SKM-1 (cell line): ENCODE results near the gene AIMP2.
A peak's percentile ranks its signal among the peaks of the same experiment; 100 is the strongest.
"Not testable (repeated sequence)": the region's sequence is repeated elsewhere in the genome, so short reads cannot be mapped to it uniquely, and the experiment has no call there.

Source experiments
- DNase-seq: peaks from one replicate; lab custom pipeline; 2025; ENCODE audit not compliant: unreplicated experiment; lab: John Stamatoyannopoulos, UW

The AIMP2 gene

GRCh38 chr7:6008668-6009611 lies at the start of gene AIMP2, which contains the start of gene PMS2:
Gene AIMP2, plus strand, starts transcription at chr7:6009272. Its CDS starts 92 bp downstream, at chr7:6009364.
Gene PMS2, minus strand, starts transcription at chr7:6009049. Its CDS starts 30 bp downstream, at chr7:6009019.
- DNase-seq: peak; percentile 97

DNA sequence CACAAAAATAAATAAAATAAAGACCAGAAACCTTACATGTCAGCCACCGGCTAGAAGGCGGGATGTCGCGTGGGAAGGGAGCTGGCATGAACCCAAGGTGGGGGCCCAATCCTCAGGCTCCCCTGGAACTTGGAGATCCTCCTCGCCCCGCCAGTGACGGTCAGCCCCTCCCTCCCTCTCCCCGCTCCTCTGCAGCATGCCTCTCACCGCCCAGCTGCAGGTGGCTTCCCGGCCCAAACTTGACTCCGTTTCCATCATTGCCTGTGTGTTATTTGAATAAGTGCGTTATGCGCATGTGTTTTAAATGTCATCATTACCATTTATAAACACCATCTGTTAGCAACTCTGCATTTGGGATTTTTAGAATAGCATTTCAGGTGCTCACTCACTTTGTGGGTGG lies 45.9 kb upstream of the AIMP2 start:
- not testable (repeated sequence) for DNase-seq

- not testable (repeated sequence) for DNase-seq
These were observed 45.3 kb upstream of the AIMP2 start for GRCh38 chr7:5963810-5964209.

DNA sequence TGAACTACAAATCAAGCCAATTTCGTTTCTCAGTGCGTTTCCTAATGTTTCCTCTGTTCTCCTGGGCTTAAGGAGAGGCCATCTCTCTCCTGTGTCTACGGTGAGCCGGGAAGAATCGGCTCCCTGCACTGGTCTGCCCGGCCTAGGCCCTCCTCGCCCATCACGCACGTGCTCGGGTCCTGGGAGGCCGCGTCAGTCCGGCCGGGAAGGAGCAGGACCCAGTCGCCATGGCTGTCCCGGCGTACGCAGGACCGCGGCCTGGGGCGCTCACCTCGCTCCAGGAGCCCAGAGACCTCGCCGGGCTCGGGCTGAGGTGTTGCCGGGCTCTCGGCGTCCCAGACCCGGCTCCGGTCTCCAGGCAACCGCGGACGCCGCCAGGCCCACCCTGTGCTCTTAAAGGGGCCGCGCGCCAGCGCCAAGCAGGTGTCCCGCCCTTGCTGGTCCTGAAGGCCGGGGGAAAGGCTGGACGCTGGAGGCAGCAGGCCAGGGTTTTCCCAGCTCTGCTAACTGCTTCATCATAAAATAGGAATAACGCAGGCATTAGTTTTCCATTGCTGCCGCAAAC lies 38.6 kb upstream of the AIMP2 start, which contains the start of gene RSPH10B:
RSPH10B (minus strand) TSS at position 343 of the 565 bp plus-strand sequence. CDS start 3,573 bp downstream, outside the sequence.
- not testable (repeated sequence) for DNase-seq

GRCh38 chr7:5973580-5973979 lies 35.5 kb upstream of the AIMP2 start:
- DNase-seq: not testable (repeated sequence)

DNA sequence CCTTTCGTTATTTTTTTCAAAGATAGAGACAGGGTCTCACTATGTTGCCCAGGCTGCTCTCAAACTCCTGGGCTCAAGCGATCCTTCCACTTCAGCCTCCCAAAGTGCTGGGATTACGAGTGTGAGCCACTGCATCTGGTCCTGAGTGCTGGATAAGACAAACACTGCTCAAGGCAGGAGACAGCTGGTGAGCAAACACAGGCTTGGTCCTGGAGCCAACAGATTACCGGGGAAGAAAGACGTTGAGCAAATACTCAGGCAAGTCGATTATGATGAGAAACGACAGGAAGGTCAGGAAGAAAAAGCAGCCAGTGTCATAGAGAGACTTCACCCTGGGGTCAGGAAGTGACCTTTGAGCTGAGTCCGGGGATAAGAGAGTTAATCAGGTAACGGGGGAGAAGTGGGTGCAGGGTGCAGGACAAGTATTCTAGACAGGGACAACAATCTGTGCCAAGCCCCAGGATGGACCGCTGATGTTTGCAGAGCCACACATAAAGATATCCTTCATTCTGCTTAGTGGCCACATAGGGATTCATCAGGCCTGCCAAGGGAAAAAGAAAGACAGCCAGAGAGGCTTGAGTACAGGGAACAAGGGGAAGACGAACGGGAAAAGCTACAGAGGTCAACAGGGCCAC lies 29.3 kb upstream of the AIMP2 start:
- DNase-seq: not testable (repeated sequence)

- not testable (repeated sequence) for DNase-seq
These were observed 22.0 kb upstream of the AIMP2 start for GRCh38 chr7:5987061-5987460.

- peak; percentile 25 for DNase-seq
These were observed 11.8 kb upstream of the AIMP2 start for GRCh38 chr7:5997210-5997808.

DNA sequence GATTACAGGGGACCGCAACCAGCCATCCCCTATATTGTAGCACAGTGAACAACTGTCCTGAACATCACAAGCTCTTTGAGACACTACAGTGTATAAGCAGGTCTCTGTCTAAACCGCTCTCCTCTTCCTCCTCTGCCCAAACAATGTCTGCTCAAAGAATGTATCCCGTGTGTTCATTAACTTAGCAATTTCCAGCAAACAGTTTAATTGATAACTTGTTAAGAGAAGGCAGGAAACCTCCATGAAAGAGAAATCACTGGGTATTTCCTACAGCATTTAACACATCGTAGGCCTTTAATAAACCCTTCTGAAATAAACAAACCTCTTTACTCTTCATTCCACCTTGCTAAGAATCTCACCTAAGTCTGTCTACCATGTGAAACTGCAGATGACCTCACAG lies 1.7 kb upstream of the AIMP2 start:
- DNase-seq: no peak

GRCh38 chr7:6007835-6008590 lies 1.1 kb upstream of the AIMP2 start:
- DNase-seq: not testable (repeated sequence)

DNA sequence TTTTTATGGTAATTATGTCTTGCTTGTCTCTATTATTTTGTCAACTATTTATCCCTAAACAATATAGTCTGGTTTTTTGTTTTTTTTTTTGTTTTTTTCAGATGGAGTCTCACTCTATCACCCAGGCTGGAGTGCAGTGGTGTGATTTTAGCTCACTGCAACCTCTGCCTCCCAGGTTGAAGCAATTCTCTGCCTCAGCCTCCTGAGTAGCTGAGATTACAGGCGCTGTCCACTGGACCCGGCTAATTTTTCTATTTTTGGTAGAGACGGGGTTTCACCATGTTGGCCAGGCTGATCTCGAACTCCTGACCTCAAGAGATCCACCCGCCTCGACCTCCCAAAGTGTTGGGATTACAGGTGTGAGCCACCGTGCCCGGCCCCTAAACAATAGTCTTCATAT lies 1.3 kb downstream of the AIMP2 start:
- not testable (repeated sequence) for DNase-seq

GRCh38 chr7:6011541-6011940 lies 2.5 kb downstream of the AIMP2 start:
- no peak for DNase-seq

DNA sequence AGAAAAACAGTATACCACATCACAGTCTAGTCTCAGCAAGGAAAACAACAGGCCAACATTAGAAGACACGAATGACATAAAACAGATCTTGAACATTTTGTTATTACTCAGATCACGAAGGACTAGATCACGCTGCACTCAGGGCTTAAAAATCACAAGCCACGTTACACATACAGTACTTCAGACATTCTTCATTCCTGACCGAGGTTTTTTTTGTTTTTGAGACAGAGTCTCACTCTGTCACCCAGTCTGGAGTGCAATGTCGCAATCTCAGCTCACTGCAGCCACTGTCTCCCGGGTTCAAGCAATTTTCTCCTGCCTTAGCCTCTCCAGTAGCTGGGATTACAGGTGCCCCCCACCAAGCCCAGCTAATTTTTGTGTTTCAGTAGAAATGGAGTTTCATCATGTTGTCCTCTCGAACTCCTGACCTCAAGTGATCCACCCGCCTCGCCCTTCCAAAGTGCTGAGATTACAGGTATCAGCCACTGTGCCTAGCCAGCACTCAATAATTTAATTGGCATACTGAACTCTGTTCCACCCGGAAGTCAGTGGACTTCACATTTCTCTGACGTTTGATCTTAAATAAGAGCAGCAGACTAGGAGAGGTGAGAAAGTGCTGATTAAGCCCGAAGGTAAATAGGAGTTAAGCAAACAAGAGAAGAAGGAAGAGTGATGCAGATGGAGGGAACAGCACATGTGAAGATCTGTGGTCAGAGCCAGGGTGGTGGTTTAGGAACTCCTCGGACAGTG lies 3.5 kb downstream of the AIMP2 start:
- no peak for DNase-seq

DNA sequence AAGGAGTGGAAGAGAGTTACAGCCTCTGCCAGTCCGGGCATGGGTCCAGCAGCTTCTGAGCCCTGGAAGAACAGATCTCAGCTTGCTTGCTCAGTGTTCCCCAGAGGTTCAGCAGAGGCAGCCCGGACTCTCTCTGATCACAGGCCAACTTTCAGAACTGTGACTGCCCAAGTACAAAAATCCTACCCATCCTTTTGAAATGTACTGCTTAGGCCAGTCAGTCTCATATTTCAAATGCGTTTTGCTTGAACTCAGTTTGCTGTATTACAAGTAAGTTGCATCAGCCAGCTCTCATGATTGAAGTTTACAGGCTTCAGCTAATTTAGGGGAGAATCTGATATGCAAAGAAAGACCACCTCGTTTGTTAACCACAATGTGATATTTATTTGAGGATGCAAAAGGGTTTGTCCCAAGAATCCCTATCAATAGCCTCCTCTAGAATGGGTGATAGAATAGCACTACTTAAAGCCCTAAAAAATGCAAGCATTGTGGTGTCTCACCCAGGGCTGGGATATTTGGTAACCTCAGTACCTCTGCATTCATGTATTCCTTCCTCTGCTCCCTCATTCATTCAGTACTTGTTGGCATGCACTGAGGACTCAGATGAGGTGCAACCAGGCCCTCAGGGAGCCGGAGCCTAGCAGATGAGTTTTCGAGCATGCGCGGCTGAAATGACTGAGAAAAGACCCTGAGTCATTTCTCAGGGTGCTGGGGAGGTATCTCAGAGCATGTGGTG lies 7.0 kb downstream of the AIMP2 start:
- DNase-seq: no peak

DNA sequence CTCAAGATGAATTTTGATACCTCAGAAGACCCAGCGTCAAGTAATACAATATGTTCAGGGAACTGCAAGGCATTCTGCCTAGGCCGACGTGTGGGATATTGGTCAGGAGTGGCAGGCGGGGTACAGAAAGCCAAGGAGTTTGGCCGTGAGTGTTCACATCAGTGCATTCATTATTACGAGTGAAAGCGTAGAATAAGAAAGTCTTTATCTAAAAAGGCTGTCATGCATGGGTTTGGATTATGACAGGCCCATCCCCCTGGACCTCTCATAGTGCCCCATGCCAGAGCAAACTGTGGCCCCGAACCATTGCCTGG lies 7.5 kb downstream of the AIMP2 start:
- no peak for DNase-seq

DNA sequence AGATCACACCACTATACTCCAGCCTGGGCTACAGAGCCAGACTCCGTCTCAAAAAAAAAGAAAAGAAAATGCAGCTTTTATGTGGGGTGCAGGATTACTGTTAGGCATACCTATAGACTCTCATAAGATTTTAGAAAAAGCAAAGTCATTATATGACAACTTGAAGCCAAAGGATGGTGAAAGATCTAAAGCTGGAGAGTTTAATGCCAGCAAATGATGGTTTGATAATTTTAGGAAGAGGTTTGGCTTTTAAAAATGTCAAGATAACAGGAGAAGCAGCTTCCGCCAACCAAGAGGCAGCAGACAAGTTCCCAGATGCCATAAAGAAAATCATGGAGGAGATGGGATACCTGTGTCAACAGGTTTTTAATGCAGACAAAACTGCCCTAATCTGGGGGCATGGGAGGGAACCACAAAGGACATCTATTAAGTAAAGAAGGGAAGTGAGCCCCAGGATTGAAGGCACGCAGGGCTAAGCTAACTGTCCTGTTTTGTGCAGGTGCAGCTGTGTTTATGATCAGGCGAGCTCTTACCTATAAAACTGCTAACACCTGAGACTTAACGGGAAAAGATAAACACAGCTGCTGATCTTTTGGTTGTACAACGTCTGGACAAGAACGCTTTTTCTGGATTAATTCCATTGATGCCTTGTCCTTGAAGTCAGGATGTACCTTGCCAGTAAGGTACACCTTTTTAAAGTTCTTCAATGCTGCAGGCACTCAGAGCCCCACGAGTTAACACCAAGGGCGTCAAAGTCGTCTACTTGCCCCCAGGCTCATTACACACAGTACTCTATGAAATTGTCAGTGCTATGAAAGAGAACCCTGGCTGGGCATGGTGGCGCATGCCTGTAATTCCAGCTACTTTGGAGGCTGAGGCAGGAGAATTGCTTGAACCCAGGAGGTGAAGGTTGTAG lies 11.6 kb downstream of the AIMP2 start:
- DNase-seq: no peak

- DNase-seq: no peak
These were observed 13.6 kb downstream of the AIMP2 start for GRCh38 chr7:6022707-6023106.

GRCh38 chr7:6023974-6024435 lies 14.9 kb downstream of the AIMP2 start:
- no peak for DNase-seq
